LNCAP (cell line): ENCODE results near the gene S100A3.

ENCODE experiments used
- CTCF ChIP-seq: fragments of 450-650 bp; IDR thresholded peaks from 2 replicates; pipeline ENCODE4 v1.5.1; 2017; ENCODE audit warnings: mild to moderate bottlenecking

S100A3 gene

GRCh38 chr1:153571706-153572105, 22.6 kb upstream of the S100A3 start:
- no peak for TF ChIP-seq CTCF

- no peak for TF ChIP-seq CTCF
Observed at GRCh38 chr1:153570874-153571273, 21.8 kb upstream of the S100A3 start.

- no peak for TF ChIP-seq CTCF
Observed at GRCh38 chr1:153569465-153569864, 20.4 kb upstream of the S100A3 start.

GRCh38 chr1:153568367-153569099, 19.5 kb upstream of the S100A3 start:
- peak; percentile 99 for TF ChIP-seq CTCF

- no peak for TF ChIP-seq CTCF
Observed at GRCh38 chr1:153567621-153568366, 18.7 kb upstream of the S100A3 start.

- no peak for TF ChIP-seq CTCF
Observed at GRCh38 chr1:153566414-153567371, 17.6 kb upstream of the S100A3 start.
